GM12878 (cell line): Measurements from ENCODE around the gene ERI2.
"Not testable (repeated sequence)": the region's sequence is repeated elsewhere in the genome, so short reads cannot be mapped to it uniquely, and the experiment has no call there.

ENCODE experiments used
- IRF4 ChIP-seq: IDR thresholded peaks from 2 replicates; pipeline ENCODE4 v1.6.1; 2011; ENCODE audit warnings: low read depth, low read length
- POLR2A ChIP-seq: IDR thresholded peaks from 2 replicates; pipeline ENCODE4 v1.6.1; 2011; ENCODE audit warnings: low read depth, mild to moderate bottlenecking, low read length
- RAD21 ChIP-seq: IDR thresholded peaks from 2 replicates; pipeline ENCODE4 v1.6.1; 2011; ENCODE audit warnings: mild to moderate bottlenecking, low read depth, low read length, moderate library complexity; ENCODE audit not compliant: insufficient read depth
- RUNX3 ChIP-seq: IDR thresholded peaks from 2 replicates; pipeline ENCODE4 v1.6.1; 2012; ENCODE audit warnings: low read length, inconsistent platforms
- SP1 ChIP-seq: IDR thresholded peaks from one replicate; pipeline ENCODE4 v1.6.1; 2011; ENCODE audit warnings: low read depth, low read length
- STAT3 ChIP-seq: IDR thresholded peaks from 2 replicates; pipeline ENCODE4 v1.6.1; 2011; ENCODE audit warnings: low read depth, low read length, improper control_type of control experiment
- TAF1 ChIP-seq: IDR thresholded peaks from 2 replicates; pipeline ENCODE4 v1.6.1; 2011; ENCODE audit warnings: mild to moderate bottlenecking, low read depth, low read length, borderline replicate concordance
- YY1 ChIP-seq: IDR thresholded peaks from 2 replicates; pipeline ENCODE4 v1.6.1; 2011; ENCODE audit warnings: low read depth, mild to moderate bottlenecking, low read length
- ZNF274 ChIP-seq: IDR thresholded peaks from one replicate; pipeline ENCODE4 v1.8.0; 2011; ENCODE audit not compliant: insufficient read length, insufficient read depth
- TF ChIP-seq, protein P1 (sequence below), 3 experiments: IDR thresholded peaks in 2 of 3; conservative IDR thresholded peaks in 1 of 3; 2 replicates each; pipeline ENCODE4 v1.5.1; 2011; ENCODE audit warnings: low read depth in 3 of 3, low read length in 3 of 3, mild to moderate bottlenecking in 3 of 3, control low read depth in 2 of 3, moderate library complexity in 2 of 3, inconsistent platforms in 1 of 3, mixed read lengths in 1 of 3; ENCODE audit not compliant: control insufficient read depth in 2 of 3, insufficient read depth in 1 of 3; ENCODE audit errors: extremely low read depth in 1 of 3

DNA sequence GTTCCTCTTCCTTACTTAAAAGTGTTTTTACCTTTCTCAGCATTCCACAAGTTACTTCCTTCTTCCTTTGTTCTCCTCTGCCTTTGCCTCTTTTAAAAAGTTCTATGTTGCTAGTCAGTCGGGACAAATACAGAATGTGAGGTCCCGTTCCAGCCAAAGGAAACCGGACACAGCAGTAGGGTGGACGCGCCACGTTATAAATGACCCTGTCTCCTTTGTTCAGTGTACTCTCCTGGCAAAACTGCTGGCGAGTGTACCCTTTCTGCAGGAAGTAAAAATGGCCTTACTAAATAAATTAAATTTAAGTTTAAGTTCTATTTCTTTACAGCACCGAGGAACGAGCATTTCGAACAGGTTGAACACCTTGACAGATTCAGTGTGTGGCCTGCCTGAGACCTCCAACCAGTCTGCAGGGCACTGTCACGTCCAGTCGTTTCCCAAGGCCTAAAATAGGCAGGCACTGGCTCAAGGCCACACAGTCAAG is 546 bp downstream of the ERI2 start:
- not testable (repeated sequence) for TF ChIP-seq IRF4, RUNX3, POLR2A, ZNF274, RAD21, SP1, TAF1, STAT3, YY1
- TF ChIP-seq, protein P1, sequence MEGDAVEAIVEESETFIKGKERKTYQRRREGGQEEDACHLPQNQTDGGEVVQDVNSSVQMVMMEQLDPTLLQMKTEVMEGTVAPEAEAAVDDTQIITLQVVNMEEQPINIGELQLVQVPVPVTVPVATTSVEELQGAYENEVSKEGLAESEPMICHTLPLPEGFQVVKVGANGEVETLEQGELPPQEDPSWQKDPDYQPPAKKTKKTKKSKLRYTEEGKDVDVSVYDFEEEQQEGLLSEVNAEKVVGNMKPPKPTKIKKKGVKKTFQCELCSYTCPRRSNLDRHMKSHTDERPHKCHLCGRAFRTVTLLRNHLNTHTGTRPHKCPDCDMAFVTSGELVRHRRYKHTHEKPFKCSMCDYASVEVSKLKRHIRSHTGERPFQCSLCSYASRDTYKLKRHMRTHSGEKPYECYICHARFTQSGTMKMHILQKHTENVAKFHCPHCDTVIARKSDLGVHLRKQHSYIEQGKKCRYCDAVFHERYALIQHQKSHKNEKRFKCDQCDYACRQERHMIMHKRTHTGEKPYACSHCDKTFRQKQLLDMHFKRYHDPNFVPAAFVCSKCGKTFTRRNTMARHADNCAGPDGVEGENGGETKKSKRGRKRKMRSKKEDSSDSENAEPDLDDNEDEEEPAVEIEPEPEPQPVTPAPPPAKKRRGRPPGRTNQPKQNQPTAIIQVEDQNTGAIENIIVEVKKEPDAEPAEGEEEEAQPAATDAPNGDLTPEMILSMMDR (IDR thresholded peaks at IDR 0.05 in 2 of 3, conservative IDR thresholded peaks at IDR 0.05 in 1 of 3; ENCODE audit: control insufficient read depth in 2 of 3, extremely low read depth in 1 of 3, insufficient read depth in 1 of 3, low read depth in 3 of 3, low read length in 3 of 3) = not testable (repeated sequence)
